ENCODE results near the gene UQCC3.
A peak's percentile ranks its signal among the peaks of the same experiment; 100 is the strongest.

Gene UQCC3

DNA sequence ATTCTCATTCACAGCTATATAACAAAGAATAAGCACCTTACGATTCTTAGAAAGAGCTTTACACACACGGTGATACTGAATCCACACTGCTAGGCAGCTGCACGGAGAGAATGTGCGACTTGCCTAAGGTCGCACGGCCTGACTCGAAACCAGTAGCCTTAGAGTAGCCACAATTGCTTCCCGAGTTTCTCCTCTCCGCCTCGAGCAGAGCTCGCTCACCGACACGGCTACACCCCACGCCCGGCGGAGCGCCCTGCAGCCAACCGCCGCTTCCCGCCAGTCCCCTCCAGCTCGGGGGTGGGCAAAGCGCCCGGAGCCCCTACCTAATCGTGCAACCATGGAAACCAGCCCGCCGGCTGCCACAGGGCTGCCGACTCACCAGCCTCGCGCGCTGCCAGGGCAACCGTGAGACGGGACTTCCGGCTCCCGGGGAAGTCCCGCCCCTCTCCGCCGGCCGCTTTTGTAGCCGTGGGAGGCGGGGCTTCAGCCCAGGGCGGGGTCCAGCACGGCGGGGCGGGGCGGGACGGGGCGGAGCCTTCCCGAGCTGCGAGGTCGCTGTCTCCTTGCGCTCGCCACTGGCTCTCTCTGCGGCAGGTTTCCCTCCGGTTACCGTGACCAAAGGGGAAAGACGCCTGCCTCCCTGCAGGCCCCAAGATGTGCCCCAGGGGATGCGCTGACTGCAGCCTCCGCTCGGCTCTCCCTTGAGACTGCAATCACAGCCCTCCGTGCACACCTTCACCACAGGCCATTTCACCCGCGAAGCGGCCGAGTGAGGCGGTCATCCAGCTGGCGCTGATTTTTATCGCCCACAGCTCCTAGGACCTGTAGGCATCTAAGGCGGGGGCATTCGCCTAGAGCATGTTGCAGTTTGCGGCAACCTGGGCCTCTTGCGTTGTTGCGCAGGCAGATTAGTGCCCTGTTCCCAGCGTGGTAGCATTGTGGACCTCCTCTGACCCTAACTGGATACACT is 34.7 kb downstream of the UQCC3 start:
- DNase-seq: peak; percentile 95

DNA sequence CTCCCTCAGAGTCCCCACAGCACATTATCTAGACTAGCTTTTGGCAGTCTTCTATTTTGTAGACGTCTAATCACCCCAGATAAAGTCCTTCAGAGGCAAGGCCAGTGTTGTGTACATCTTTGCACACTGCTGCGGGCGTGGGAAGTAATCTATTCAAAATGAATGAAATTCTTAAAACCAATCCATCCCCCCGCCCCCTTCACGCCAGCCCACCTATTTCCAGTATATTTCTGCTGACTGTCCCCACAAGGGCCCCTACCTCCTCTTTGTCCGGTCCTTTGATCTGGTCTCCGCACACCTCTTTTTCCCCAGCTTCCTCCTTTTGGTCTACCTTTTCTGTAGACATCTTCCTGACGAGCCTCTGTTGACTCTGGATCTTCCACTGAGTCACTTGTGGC is 35.4 kb downstream of the UQCC3 start:
- no peak for DNase-seq

DNA sequence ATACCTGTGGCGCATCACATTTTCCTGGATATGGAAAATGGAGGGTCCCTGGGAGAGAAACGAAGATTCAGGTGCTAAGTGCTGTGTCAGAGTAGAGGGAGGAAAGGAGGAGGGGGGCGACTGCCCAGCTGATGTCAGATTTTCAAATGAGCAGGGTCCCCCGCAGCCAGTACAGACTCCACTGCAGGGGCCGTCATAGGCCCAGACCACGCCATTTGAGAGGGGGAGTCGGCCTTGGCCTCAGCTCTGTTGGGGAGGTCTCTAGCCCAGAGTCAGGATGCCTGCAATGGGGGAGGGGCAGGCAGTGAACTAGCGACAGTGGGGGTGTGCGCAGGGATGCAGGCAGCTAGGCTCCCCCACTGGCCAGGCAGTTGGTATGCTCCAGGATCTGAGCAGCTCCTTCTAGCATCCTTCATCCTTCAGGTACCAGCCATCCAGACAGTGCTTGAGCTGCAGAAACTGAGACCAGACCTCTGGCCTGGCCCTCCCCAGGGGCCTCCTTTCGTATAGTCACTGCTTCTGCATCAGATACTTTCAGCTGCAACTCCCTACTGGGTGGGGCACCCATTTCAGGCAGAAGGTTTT is 35.9 kb downstream of the UQCC3 start, which contains the start of the genes BSCL2 and GNG3:
BSCL2 (minus strand) TSS at position 148 of the 585 bp plus-strand sequence. CDS start 229 bp downstream, outside the sequence.
GNG3 (plus strand) TSS at position 400 of the 585 bp plus-strand sequence. CDS start 620 bp downstream, outside the sequence.
- DNase-seq: peak; percentile 25

GRCh38 chr11:62708392-62708791 is 36.9 kb downstream of the UQCC3 start:
- no peak for DNase-seq

DNA sequence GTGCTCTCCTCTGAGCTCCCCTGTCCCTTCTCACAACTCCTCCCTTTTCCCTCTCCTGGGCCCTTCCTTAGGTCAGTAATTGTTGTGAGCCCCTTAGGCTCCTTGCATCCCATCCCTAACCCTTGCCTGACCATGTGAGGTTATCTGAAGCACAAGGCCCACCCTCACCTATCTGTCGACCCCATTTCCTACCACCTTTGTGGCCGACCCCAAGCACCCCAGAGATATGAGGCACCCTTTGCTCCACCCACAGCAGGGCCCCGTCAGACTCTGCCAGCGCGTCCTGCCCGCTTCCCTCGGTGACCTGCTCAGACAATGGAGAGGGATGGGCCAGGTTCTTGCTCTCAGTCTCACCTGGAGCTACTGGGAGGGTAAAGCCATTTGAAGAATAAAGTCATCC is 37.3 kb downstream of the UQCC3 start:
- DNase-seq: no peak

- DNase-seq: peak; percentile 98
Measured at GRCh38 chr11:62709247-62710000, 38.0 kb downstream of the UQCC3 start.

- DNase-seq: peak; percentile 14
Measured at GRCh38 chr11:62710001-62710345, 38.5 kb downstream of the UQCC3 start.

DNA sequence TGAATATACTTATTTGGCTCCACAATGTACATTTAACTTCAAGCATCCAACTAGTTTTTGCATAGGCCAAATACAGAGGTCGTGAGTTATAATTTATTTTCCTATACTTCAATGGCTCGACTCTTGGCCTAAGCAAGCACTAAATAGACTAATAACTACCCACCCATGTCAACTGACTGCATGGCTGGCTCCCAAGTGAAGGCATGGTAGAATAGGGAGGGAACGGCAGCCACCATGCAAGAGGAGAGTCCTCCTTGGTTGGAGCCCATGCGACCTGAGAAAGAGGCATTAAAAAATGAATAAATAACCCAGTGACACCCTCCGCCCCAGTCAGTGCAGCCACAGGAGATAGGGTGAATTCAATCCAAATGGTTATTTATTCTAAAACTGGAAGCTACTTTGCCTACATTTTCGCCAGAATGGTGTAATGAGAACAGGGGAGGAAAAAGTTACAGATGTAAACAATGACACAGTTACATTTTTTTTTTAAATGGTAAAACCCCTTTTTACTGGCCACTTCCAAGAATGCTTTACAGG is 40.9 kb downstream of the UQCC3 start:
- no peak for DNase-seq

- no peak for DNase-seq
Measured at GRCh38 chr11:62712861-62713260, 41.4 kb downstream of the UQCC3 start.

DNA sequence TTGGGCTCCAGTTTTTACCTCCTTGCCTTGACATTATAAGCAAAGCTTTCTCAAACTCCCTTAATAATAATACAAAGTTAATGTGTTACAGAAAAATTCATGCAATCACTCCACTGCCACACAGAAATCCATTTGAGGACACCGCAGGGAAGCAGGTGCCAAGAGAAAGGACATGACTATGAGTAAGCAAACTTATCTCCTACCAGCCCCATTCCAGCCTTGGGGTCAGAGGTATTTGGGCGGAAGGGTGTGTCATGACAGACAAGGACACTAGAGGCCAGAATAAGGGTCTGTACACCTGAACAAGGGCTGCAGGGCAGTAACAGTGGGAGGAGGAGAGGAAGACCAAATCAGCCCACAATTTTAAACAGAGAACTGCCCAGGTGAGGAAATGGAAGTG is 41.9 kb downstream of the UQCC3 start:
- no peak for DNase-seq

DNA sequence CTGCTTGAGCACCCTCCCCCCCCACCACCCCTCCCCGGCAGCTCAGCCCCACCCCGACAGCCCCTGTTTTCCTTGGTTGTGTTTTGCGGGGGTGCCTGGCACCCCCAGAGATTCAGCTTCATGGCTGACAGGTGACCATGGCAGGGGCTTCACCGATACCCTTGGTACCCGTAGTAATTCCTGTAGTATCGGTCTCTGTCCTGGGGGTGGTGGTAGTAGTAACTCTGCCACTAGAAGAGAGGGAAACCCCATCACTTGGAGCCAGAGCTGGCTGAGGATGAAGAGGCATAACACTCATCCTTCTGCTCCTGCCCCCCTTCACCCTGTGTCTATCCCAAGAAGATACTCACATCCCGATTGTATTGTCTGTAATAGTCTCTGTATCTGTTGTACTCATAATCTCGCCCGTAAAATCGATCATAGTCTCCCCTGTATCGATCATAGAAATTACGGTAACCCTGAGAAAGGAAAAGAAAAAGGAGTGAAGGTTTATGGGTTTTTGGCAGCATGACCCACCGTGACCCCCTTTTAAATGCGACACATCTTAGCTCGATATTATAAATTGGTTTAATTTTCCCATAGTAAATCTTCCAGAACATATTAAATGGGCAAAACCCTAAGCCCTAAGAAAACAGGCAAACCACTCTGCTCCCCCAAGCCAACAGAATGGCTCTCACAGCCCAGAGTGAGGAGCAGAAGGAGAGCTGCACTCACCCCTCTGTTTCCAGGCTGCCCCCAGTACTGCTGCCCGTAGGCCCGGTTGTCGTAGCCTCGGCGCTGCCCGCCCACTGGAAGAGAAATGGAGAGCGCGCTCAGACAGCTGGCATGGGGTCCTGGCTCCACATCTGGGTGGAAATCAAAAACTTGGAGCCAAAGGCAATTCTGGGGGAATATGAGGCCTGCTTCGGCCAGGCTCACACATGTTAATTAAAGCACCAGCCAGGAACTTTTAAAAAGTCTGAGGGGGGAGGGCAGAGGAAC is 44.0 kb downstream of the UQCC3 start:
- no peak for DNase-seq

DNA sequence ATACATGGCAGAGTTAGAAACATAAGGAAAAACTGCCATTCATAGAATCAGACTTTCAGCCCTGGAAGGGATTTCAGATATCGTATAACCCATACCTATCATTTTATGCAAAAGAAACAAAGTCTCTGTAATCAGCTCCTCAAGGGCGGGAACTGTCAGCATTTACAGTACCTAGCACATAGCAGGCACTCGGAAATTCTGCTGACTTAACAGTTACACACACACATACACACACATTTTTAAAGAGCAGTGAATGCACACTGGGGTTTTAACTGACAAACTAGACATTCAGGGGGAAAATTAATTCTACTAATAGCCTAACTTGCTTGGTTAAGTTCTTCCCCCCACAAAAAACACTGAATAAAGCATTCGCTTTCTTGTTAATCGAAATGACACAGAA is 44.7 kb downstream of the UQCC3 start:
- no peak for DNase-seq

DNA sequence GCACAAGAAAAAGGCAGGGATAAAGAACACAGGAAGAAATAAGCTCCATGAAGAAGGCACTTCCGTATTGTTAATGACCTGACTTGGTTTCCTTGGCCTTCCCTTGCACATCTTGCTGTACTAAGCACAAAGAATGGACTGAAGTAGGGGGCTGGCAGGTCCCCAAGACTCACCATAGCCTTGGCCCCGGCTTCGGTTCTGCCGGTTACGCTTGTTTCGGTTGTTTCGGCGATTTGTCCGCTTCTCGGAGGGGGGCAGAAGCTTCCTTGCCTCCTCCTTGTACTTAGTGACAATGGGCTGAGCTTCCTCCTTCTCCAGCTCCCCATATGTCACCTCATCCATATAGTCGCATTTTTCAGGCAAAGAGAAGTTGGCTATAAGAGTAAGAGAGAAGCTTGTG is 45.3 kb downstream of the UQCC3 start:
- DNase-seq: no peak

GRCh38 chr11:62719302-62719978 is 48.0 kb downstream of the UQCC3 start:
- no peak for DNase-seq

DNA sequence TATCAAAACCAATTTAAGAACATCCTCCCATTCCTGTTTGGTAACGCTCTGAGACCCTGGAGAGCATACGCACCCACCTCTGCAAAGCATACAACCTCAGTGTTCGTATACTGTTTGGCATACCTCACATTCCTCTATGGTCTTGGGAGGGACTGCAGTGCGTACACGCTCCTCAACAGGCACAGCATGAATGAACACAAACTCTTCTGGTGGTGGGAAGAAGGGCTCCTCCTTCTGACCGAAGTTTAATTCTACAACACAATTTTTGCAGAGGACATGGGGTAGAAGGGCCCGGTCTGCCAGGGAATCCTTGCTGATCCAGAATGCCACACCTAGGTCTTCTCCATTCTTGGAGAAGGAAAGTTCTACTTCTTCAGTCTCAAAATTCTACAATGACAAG is 50.5 kb downstream of the UQCC3 start:
- peak; percentile 53 for DNase-seq

Data from fibroblast of skin of right biceps (primary cell).